GM23338 (cell line): ENCODE data around the gene CFAP77. TPM values are rescaled to one million over a fixed set of nuclear protein-coding genes. Genes with fewer than 3 reads are reported as not detected.

Source experiments
- ATAC-seq: fragments of 200-7000 bp; cut with Tn5 transposase; 3 replicates; pipeline ENCODE4 v1.9.1; 2020
- DNase-seq: peaks from one replicate; pipeline ENCODE4 v3.0.0-alpha.2; 2015; ENCODE audit warnings: low spot score
- H2AFZ ChIP-seq: fragments of 200-600 bp; sonication (generic); 2 replicates; pipeline ENCODE4 v1.8.0; 2016; ENCODE audit warnings: antibody characterized with exemption, mild to moderate bottlenecking, moderate library complexity
- H3F3A ChIP-seq: fragments of 200-600 bp; sonication (generic); replicated peaks from 2 replicates; pipeline ENCODE4 v1.8.0; 2017; ENCODE audit warnings: antibody characterized with exemption, mixed run types, low read depth
- H3K27ac ChIP-seq: fragments of 200-600 bp; sonication (generic); 2 replicates; pipeline ENCODE4 v1.6.1; 2016; ENCODE audit warnings: low read depth
- H3K27me3 ChIP-seq: fragments of 200-600 bp; sonication (generic); 2 replicates; pipeline ENCODE4 v1.8.0; 2016; ENCODE audit warnings: mild to moderate bottlenecking, mixed run types, moderate library complexity; ENCODE audit not compliant: insufficient read depth
- H3K36me3 ChIP-seq: fragments of 200-600 bp; sonication (generic); 2 replicates; pipeline ENCODE4 v1.8.0; 2016; ENCODE audit warnings: mild to moderate bottlenecking; ENCODE audit not compliant: insufficient read depth
- H3K4me1 ChIP-seq: fragments of 200-600 bp; sonication (generic); 2 replicates; pipeline ENCODE4 v1.8.0; 2016; ENCODE audit warnings: mild to moderate bottlenecking, moderate library complexity; ENCODE audit not compliant: insufficient read depth
- H3K4me2 ChIP-seq: fragments of 200-600 bp; sonication (generic); 2 replicates; pipeline ENCODE4 v1.7.1; 2017; ENCODE audit warnings: mixed run types
- H3K4me3 ChIP-seq: fragments of 200-600 bp; sonication (generic); 2 replicates; pipeline ENCODE4 v1.6.1; 2016; ENCODE audit warnings: mixed run types
- H3K79me2 ChIP-seq: fragments of 200-600 bp; sonication (generic); replicated peaks from 2 replicates; pipeline ENCODE4 v1.8.0; 2017; ENCODE audit warnings: mild to moderate bottlenecking; ENCODE audit not compliant: insufficient read depth
- H3K9me2 ChIP-seq: fragments of 200-600 bp; sonication (generic); 2 replicates; pipeline ENCODE4 v1.8.0; 2017; ENCODE audit not compliant: insufficient read depth
- H4K20me1 ChIP-seq: fragments of 200-600 bp; sonication (generic); replicated peaks from 2 replicates; pipeline ENCODE4 v1.8.0; 2017; ENCODE audit warnings: mild to moderate bottlenecking; ENCODE audit not compliant: insufficient read depth
- H3K27ac Mint-ChIP-seq: 2 replicates; pipeline ENCODE4 v1.8.0; 2020; ENCODE audit warnings: inconsistent platforms, mild to moderate bottlenecking, moderate library complexity, mixed read lengths
- H3K27me3 Mint-ChIP-seq: 3 replicates; pipeline ENCODE4 v1.8.0; 2022; ENCODE audit warnings: low read depth, mild to moderate bottlenecking, moderate library complexity, mixed read lengths, inconsistent platforms; ENCODE audit not compliant: insufficient read depth, poor library complexity
- H3K36me3 Mint-ChIP-seq: 3 replicates; pipeline ENCODE4 v1.8.0; 2021; ENCODE audit warnings: low read depth, mild to moderate bottlenecking, inconsistent platforms, moderate library complexity, mixed read lengths
- H3K4me1 Mint-ChIP-seq: 3 replicates; pipeline ENCODE4 v1.8.0; 2020; ENCODE audit warnings: mild to moderate bottlenecking, inconsistent platforms, mixed read lengths
- H3K4me3 Mint-ChIP-seq: 3 replicates; pipeline ENCODE4 v1.8.0; 2021; ENCODE audit warnings: moderate library complexity, mild to moderate bottlenecking, inconsistent platforms, mixed read lengths
- H3K9me3 Mint-ChIP-seq: 3 replicates; pipeline ENCODE4 v1.8.0; 2020; ENCODE audit warnings: moderate library complexity, mild to moderate bottlenecking, inconsistent platforms, mixed read lengths
- CTCF ChIP-seq, 2 experiments: fragments of 200-600 bp in 1 of 2; sonication (generic) in 1 of 2; conservative IDR thresholded peaks; 2 replicates each; pipeline versions ENCODE4 v1.5.1 to v1.6.1; 2016 to 2017; ENCODE audit warnings: antibody characterized with exemption in 2 of 2, low read depth in 2 of 2, mild to moderate bottlenecking in 2 of 2, moderate library complexity in 1 of 2
- ETS1 ChIP-seq: IDR thresholded peaks from 2 replicates; pipeline ENCODE4 v1.6.1; 2016; ENCODE audit warnings: antibody characterized with exemption
- EZH2phosphoT487 ChIP-seq: fragments of 200-600 bp; sonication (generic); IDR thresholded peaks from one replicate; pipeline ENCODE4 v1.8.1; 2018; ENCODE audit warnings: antibody characterized with exemption; ENCODE audit not compliant: unreplicated experiment
- JUNB ChIP-seq: IDR thresholded peaks from one replicate; pipeline ENCODE4 v1.6.1; 2016; ENCODE audit warnings: antibody characterized with exemption; ENCODE audit not compliant: unreplicated experiment
- NANOG ChIP-seq: IDR thresholded peaks from 2 replicates; pipeline ENCODE4 v1.6.1; 2016; ENCODE audit warnings: antibody characterized with exemption, borderline replicate concordance
- POLR2AphosphoS5 ChIP-seq: IDR thresholded peaks from 2 replicates; pipeline ENCODE4 v1.6.1; 2016; ENCODE audit warnings: antibody characterized with exemption, low read depth
- REST ChIP-seq: IDR thresholded peaks from one replicate; pipeline ENCODE4 v1.6.1; 2018; ENCODE audit warnings: antibody characterized with exemption; ENCODE audit not compliant: unreplicated experiment
- STAT1 ChIP-seq: IDR thresholded peaks from one replicate; pipeline ENCODE4 v1.6.1; 2016; ENCODE audit warnings: antibody characterized with exemption; ENCODE audit not compliant: unreplicated experiment
- ZNF114 ChIP-seq: fragments of 250-450 bp; sonication (Bioruptor Pico); IDR thresholded peaks from 2 replicates; pipeline ENCODE4 v1.5.0; 2020; ENCODE audit warnings: mild to moderate bottlenecking, moderate library complexity
- ZNF331 ChIP-seq: fragments of 250-450 bp; sonication (Bioruptor Pico); IDR thresholded peaks from 2 replicates; pipeline ENCODE4 v1.5.0; 2020; ENCODE audit warnings: low read depth, mild to moderate bottlenecking, moderate library complexity
- ZNF462 ChIP-seq: fragments of 250-450 bp; sonication (Bioruptor Pico); IDR thresholded peaks from 2 replicates; pipeline ENCODE4 v1.5.0; 2020; ENCODE audit warnings: mild to moderate bottlenecking, moderate library complexity
- polyA plus RNA-seq: library from polyadenylated mRNA; unstranded; fragments of >200 nt; fragmentation: Nextera tagmentation; extraction: Ambion mirVana; gene quantifications from 2 replicates; pipeline ENCODE4 v1.2.1, GENCODE V29; 2016
- total RNA-seq: library from RNA; depleted of rRNA; stranded (reverse); fragments of >200 nt; shearing (Covaris generic); gene quantifications from 2 replicates; pipeline ENCODE4 v1.2.3, GENCODE V29; 2014

Gene CFAP77
- total and polyA plus RNA-seq, 2 experiments from 2014 or later = 0.97 to 1.3 TPM

- TF ChIP-seq ETS1 (no peak), NANOG (no peak), POLR2AphosphoS5 (no peak), JUNB (no peak), EZH2phosphoT487 (no peak)
Observed at GRCh38 chr9:132594412-132594811, 184.4 kb downstream of the CFAP77 start (continued).

- no peak overlapping the region for H3K27ac Mint-ChIP-seq
- peaks cover 4% of the 10 kb centered on the region for H4K20me1 ChIP-seq
- TF ChIP-seq CTCF (conservative IDR thresholded peaks at IDR 0.05; ENCODE audit: low read depth in 2 of 2) (no peak), ZNF114 (CRISPR knock-in tag) (no peak), STAT1 (no peak), ZNF462 (no peak), EZH2phosphoT487 (no peak), POLR2AphosphoS5 (no peak), JUNB (no peak), NANOG (no peak), REST (no peak), ZNF331 (CRISPR knock-in tag) (no peak), ETS1 (no peak)
Observed at GRCh38 chr9:132595319-132595718, 185.3 kb downstream of the CFAP77 start.

More at GRCh38 chr9:132595319-132595718, 185.3 kb downstream of the CFAP77 start:
- no peak for DNase-seq
- Histone ChIP-seq H3K27me3 (peaks cover 34% of the 10 kb centered on the region), H3K27ac (no peak overlapping the region), H3K4me3 (no peak overlapping the region), H3F3A (0 out of 2 replicates have a peak, but pooled peaks cover 10% of the 10 kb centered on the region), H3K4me2 (no peak overlapping the region), H2AFZ (no peak overlapping the region), H3K79me2 (no peaks in the 10 kb centered on the region), H3K9me2 (no peaks in the 10 kb centered on the region), H3K4me1 (peaks cover 29% of the 10 kb centered on the region), H3K36me3 (no peaks in the 10 kb centered on the region)
- no peak for ATAC-seq
- peaks cover 37% of the 10 kb centered on the region for H3K4me1 Mint-ChIP-seq
- peaks cover 29% of the 10 kb centered on the region for H3K27me3 Mint-ChIP-seq
- H3K9me3 Mint-ChIP-seq = no peaks in the 10 kb centered on the region
- peaks cover 24% of the 10 kb centered on the region for H3K36me3 Mint-ChIP-seq
- H3K4me3 Mint-ChIP-seq = no peak overlapping the region
